HepG2 (cell line): ENCODE data around the gene AUNIP. TPM values are rescaled to one million over a fixed set of nuclear protein-coding genes. Genes with fewer than 3 reads are reported as not detected.

Source experiments
- ATRX ChIP-seq: sonication (generic); formaldehyde crosslinking; IDR thresholded peaks from 2 replicates; pipeline ENCODE4 v1.4.0; 2020; ENCODE audit warnings: missing genetic modification reagents, borderline replicate concordance
- CCAR2 ChIP-seq: fragments of 200-400 bp; formaldehyde crosslinking; optimal IDR thresholded peaks from 2 replicates; pipeline ENCODE3; 2018; ENCODE audit warnings: low read depth, mild to moderate bottlenecking, low read length, moderate library complexity
- HMG20A ChIP-seq: IDR thresholded peaks from 2 replicates; pipeline ENCODE4 v1.6.1; 2016; ENCODE audit warnings: borderline replicate concordance
- KDM5B ChIP-seq: sonication (generic); formaldehyde crosslinking; IDR thresholded peaks from 2 replicates; pipeline ENCODE4 v1.4.0; 2020; ENCODE audit warnings: missing genetic modification reagents, mild to moderate bottlenecking, borderline replicate concordance
- NFATC3 ChIP-seq: sonication (generic); formaldehyde crosslinking; IDR thresholded peaks from 2 replicates; pipeline ENCODE4 v1.5.1; 2020; ENCODE audit warnings: mild to moderate bottlenecking, missing genetic modification reagents
- PAX8 ChIP-seq: sonication (generic); formaldehyde crosslinking; IDR thresholded peaks from 2 replicates; pipeline ENCODE4 v1.8.0; 2022; ENCODE audit warnings: mild to moderate bottlenecking, missing genetic modification reagents, borderline replicate concordance
- PHF8 ChIP-seq: sonication (generic); formaldehyde crosslinking; IDR thresholded peaks from 2 replicates; pipeline ENCODE4 v1.5.0; 2020; ENCODE audit warnings: missing genetic modification reagents
- REST ChIP-seq, 2 experiments: IDR thresholded peaks; 2 replicates each; pipeline ENCODE4 v1.6.1; 2011 to 2012; ENCODE audit warnings: low read length in 2 of 2, borderline replicate concordance in 1 of 2, low read depth in 1 of 2, mild to moderate bottlenecking in 1 of 2, moderate library complexity in 1 of 2
- SIN3A ChIP-seq: IDR thresholded peaks from 2 replicates; pipeline ENCODE4 v1.6.1; 2011; ENCODE audit warnings: low read depth, mild to moderate bottlenecking, control low read depth, low read length, borderline replicate concordance
- SMARCC2 ChIP-seq: fragments of 450-650 bp; IDR thresholded peaks from 2 replicates; pipeline ENCODE4 v1.6.1; 2017; ENCODE audit warnings: antibody characterized with exemption, mild to moderate bottlenecking
- SNAPC2 ChIP-seq: sonication (generic); formaldehyde crosslinking; IDR thresholded peaks from 2 replicates; pipeline ENCODE4 v1.8.1; 2022; ENCODE audit warnings: mild to moderate bottlenecking, missing genetic modification reagents
- SRSF4 ChIP-seq: fragments of 200-400 bp; formaldehyde crosslinking; IDR thresholded peaks from one replicate; pipeline ENCODE4 v1.6.1; 2018; ENCODE audit warnings: mild to moderate bottlenecking, low read depth, low read length, moderate library complexity; ENCODE audit not compliant: poor library complexity, severe bottlenecking
- ZBTB26 ChIP-seq: IDR thresholded peaks from 2 replicates; pipeline ENCODE4 v1.6.1; 2016; ENCODE audit warnings: missing compliant biosample characterization, missing genetic modification reagents, borderline replicate concordance
- ZIK1 ChIP-seq: sonication (generic); formaldehyde crosslinking; IDR thresholded peaks from 2 replicates; pipeline ENCODE4 v1.5.0; 2020; ENCODE audit warnings: mild to moderate bottlenecking, low read depth, missing genetic modification reagents, borderline replicate concordance
- ZNF136 ChIP-seq: sonication (generic); formaldehyde crosslinking; IDR thresholded peaks from 2 replicates; pipeline ENCODE4 v1.8.1; 2022; ENCODE audit warnings: low read depth, mild to moderate bottlenecking, moderate library complexity, missing genetic modification reagents
- ZNF143 ChIP-seq: sonication (generic); formaldehyde crosslinking; IDR thresholded peaks from 2 replicates; pipeline ENCODE4 v1.4.0; 2020; ENCODE audit warnings: missing genetic modification reagents
- ZNF282 ChIP-seq: fragments of 450-650 bp; IDR thresholded peaks from 2 replicates; pipeline ENCODE4 v1.6.1; 2018; ENCODE audit not compliant: partially characterized antibody
- ZNF337 ChIP-seq: sonication (generic); formaldehyde crosslinking; IDR thresholded peaks from 2 replicates; pipeline ENCODE4 v1.5.1; 2020; ENCODE audit warnings: missing genetic modification reagents, low read depth, mild to moderate bottlenecking, borderline replicate concordance
- ZNF614 ChIP-seq: IDR thresholded peaks from 2 replicates; pipeline ENCODE4 v1.6.1; 2018; ENCODE audit warnings: missing biosample characterization, missing genetic modification reagents, inconsistent platforms, borderline replicate concordance
- ZNF710 ChIP-seq: sonication (generic); formaldehyde crosslinking; IDR thresholded peaks from 2 replicates; pipeline ENCODE4 v1.5.0; 2020; ENCODE audit warnings: mild to moderate bottlenecking, missing genetic modification reagents, borderline replicate concordance
- ZNF724P ChIP-seq: sonication (generic); formaldehyde crosslinking; IDR thresholded peaks from 2 replicates; pipeline ENCODE4 v1.8.0; 2022; ENCODE audit warnings: missing genetic modification reagents, borderline replicate concordance
- ZNF780A ChIP-seq: sonication (generic); formaldehyde crosslinking; IDR thresholded peaks from 2 replicates; pipeline ENCODE4 v1.8.0; 2022; ENCODE audit warnings: mild to moderate bottlenecking, missing genetic modification reagents, moderate library complexity
- ZSCAN9 ChIP-seq: IDR thresholded peaks from 2 replicates; pipeline ENCODE4 v1.6.1; 2016; ENCODE audit warnings: borderline replicate concordance
- polyA plus RNA-seq, 8 experiments: library from polyadenylated mRNA; depleted of rRNA in 3 of 8; stranded (reverse) in 7 of 8; unstranded in 1 of 8; fragments of >200 nt; fragmentation: Illumina TruSeq in 4 of 8; extraction: Trizol in 4 of 8; gene quantifications; 2 replicates each; pipeline versions ENCODE4 v1.2.1 to v1.2.3, GENCODE V29; 2011 to 2016; ENCODE audit warnings: low read depth in 4 of 8, missing spikeins in 1 of 8, mixed read lengths in 1 of 8; ENCODE audit not compliant: insufficient read depth in 1 of 8
- total RNA-seq, 5 experiments: library from RNA; depleted of rRNA; stranded (reverse); fragments of >200 nt; fragmentation: Illumina TruSeq; extraction: Trizol; gene quantifications; 2 replicates each; pipeline ENCODE4 v1.2.3, GENCODE V29; 2016; ENCODE audit warnings: low read depth in 1 of 5

Gene AUNIP
- total and polyA plus RNA-seq, 2 of the 13 experiments (the other 11 are each of a cell fraction or from before 2014, with no cell fraction given): 3.8 to 12.3 TPM

GRCh38 chr1:25858906-25859789 lies at the start of gene AUNIP (continued):
- no peak for TF ChIP-seq ZNF136 (CRISPR knock-in tag)
- TF ChIP-seq ZNF780A: no peak
- TF ChIP-seq KDM5B: peak; percentile 96
- peak; percentile 28; the same call in 1 of the 2 replicates for TF ChIP-seq ZNF143 (CRISPR knock-in tag)
- no peak; the same call in 1 of the 2 replicates for TF ChIP-seq ZNF614 (CRISPR knock-in tag)
- TF ChIP-seq ZSCAN9 (CRISPR knock-in tag): peak; percentile 53; the same call in 1 of the 2 replicates
- no peak for TF ChIP-seq CCAR2
- no peak for TF ChIP-seq ZNF282
- no peak for TF ChIP-seq ATRX
- no peak for TF ChIP-seq ZBTB26 (CRISPR knock-in tag)
- no peak for TF ChIP-seq SRSF4
- peak; percentile 86 for TF ChIP-seq PHF8
- 0 out of 4 replicates have a peak, but pooled peaks of 1 of the 2 experiments have one; percentile 32 for TF ChIP-seq REST (IDR thresholded peaks at IDR 0.05; ENCODE audit: borderline replicate concordance in 1 of 2, low read depth in 1 of 2, low read length in 2 of 2)
- TF ChIP-seq SMARCC2: no peak
- peak; percentile 78; the same call in 1 of the 2 replicates for TF ChIP-seq SNAPC2
- TF ChIP-seq ZNF337 (CRISPR knock-in tag): no peak
- TF ChIP-seq ZIK1 (CRISPR knock-in tag): no peak
- peak; percentile 93 for TF ChIP-seq ZNF724P (CRISPR knock-in tag)
- no peak; the same call in 1 of the 2 replicates for TF ChIP-seq ZNF710 (CRISPR knock-in tag)
- no peak for TF ChIP-seq NFATC3 (CRISPR knock-in tag)
- no peak for TF ChIP-seq HMG20A
- TF ChIP-seq SIN3A: peak; percentile 99
- TF ChIP-seq PAX8 (CRISPR knock-in tag): no peak
